ENCODE measurements around the gene SOAT2. TPM values are rescaled to one million over a fixed set of nuclear protein-coding genes. Genes with fewer than 3 reads are reported as not detected.

The SOAT2 gene
- polyA plus RNA-seq, 2 of the 4 experiments (the other 2 are of a cell fraction), result 0.09 to 0.14 TPM

DNA sequence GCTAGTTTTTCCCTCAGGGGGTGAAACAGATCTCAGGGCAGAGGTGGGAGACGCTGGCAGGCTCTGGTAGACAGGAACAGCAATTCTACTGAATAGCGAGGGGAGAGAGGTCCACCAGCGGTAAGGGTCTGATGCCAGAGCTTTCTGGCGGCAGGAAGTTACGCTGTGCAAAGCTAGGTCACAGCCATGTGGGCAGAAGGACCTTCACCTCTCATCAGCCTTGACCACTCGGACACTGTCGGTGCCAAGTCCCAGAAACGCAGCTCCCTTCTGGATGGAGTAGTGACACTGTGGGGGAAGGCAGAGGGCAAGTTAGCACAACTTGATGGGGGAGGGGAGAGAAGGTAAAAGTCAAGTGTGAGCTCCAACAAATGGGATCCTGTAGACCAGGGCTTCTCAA is 66.9 kb downstream of the SOAT2 start (continued):
- no peak for TF ChIP-seq MYC (IDR thresholded peaks at IDR 0.05; ENCODE audit: borderline replicate concordance, low read length)
- TF ChIP-seq, protein P1, sequence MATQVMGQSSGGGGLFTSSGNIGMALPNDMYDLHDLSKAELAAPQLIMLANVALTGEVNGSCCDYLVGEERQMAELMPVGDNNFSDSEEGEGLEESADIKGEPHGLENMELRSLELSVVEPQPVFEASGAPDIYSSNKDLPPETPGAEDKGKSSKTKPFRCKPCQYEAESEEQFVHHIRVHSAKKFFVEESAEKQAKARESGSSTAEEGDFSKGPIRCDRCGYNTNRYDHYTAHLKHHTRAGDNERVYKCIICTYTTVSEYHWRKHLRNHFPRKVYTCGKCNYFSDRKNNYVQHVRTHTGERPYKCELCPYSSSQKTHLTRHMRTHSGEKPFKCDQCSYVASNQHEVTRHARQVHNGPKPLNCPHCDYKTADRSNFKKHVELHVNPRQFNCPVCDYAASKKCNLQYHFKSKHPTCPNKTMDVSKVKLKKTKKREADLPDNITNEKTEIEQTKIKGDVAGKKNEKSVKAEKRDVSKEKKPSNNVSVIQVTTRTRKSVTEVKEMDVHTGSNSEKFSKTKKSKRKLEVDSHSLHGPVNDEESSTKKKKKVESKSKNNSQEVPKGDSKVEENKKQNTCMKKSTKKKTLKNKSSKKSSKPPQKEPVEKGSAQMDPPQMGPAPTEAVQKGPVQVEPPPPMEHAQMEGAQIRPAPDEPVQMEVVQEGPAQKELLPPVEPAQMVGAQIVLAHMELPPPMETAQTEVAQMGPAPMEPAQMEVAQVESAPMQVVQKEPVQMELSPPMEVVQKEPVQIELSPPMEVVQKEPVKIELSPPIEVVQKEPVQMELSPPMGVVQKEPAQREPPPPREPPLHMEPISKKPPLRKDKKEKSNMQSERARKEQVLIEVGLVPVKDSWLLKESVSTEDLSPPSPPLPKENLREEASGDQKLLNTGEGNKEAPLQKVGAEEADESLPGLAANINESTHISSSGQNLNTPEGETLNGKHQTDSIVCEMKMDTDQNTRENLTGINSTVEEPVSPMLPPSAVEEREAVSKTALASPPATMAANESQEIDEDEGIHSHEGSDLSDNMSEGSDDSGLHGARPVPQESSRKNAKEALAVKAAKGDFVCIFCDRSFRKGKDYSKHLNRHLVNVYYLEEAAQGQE (IDR thresholded peaks at IDR 0.05), result no peak
- no peak for TF ChIP-seq ZNF302 (CRISPR knock-in tag; IDR thresholded peaks at IDR 0.05)
- TF ChIP-seq FOXS1 (CRISPR knock-in tag; IDR thresholded peaks at IDR 0.05), result no peak
- TF ChIP-seq HOXB13 (CRISPR knock-in tag; IDR thresholded peaks at IDR 0.05; ENCODE audit: low read depth), result no peak

DNA sequence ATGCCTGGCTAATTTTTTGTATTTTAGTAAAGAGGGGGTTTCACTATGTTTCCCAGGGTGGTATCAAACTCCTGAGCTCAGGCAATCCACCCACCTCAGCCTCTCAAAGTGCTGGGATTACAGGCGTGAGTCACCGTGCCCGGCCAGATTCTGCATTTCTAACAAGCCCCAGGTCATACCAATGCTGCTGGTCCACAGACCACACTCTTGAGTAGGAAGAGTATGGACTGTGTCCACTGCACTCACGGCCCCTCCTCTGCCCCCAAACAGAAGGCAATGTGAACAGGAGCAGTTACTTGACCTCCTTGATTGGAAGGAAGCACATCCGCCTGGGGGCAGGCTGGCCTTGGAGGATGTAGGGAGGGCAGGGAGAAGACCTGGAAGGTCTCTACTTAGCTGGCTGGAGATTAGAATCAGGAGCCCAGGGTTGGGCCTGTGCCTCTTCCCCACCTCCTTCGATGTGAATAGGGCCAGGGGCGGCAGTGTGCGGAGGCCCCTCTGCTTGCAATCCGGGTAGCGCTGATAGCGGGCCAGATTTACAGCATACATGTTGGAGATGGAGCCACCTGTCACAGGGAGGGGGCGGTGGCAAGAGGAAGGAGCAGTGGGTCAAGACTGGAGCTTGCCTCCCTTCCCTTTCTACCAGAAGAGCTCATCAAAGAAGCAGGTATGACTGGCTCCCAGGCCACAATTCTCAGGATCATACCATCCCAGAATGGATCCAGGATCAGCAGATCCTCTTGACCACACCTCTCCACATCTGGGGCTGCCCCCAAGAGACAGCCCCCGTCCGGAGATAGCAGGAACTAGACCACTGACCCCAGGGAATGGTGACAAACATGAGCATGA is 67.8 kb downstream of the SOAT2 start:
- H3K27ac ChIP-seq, result peak overlapping the region; percentile 79
- ATAC-seq, result no peak
- ChIA-PET CTCF (interaction anchor here (0.6 to 36.2 kb wide), 6 partner anchors 9 to 105 kb away, joined by 3 to 646 read pairs (median 6); partner anchors contain the start of gene ITGB7), POLR2A (interaction anchor here (1.3 to 2.6 kb wide), 2 partner anchors 10 to 125 kb away, joined by 3 to 13 read pairs; partner anchors contain the start of genes CSAD, PFDN5 and ZNF740)
- no peak overlapping the region for H3K4me3 ChIP-seq
- FAIRE-seq, result no peak
- DNase-seq (ENCODE audit: low read depth in 1 of 2, low spot score in 1 of 2), result no peak
- H3K9me3 ChIP-seq, result no peaks in the 10 kb centered on the region
- H3K4me2 ChIP-seq, result peak overlapping the region; percentile 62
- TF ChIP-seq POLR2A (IDR thresholded peaks at IDR 0.05; ENCODE audit: low read length), result no peak
- no peak for TF ChIP-seq GATA3 (IDR thresholded peaks at IDR 0.05; ENCODE audit: borderline replicate concordance)
- no peak for TF ChIP-seq CHD2 (IDR thresholded peaks at IDR 0.05; ENCODE audit: low read length, partially characterized antibody)
- no peak for TF ChIP-seq KDM1A (IDR thresholded peaks at IDR 0.05; ENCODE audit: low read depth)
- TF ChIP-seq, protein P2, sequence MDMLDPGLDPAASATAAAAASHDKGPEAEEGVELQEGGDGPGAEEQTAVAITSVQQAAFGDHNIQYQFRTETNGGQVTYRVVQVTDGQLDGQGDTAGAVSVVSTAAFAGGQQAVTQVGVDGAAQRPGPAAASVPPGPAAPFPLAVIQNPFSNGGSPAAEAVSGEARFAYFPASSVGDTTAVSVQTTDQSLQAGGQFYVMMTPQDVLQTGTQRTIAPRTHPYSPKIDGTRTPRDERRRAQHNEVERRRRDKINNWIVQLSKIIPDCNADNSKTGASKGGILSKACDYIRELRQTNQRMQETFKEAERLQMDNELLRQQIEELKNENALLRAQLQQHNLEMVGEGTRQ (IDR thresholded peaks at IDR 0.05), result no peak
- TF ChIP-seq, protein P3, sequence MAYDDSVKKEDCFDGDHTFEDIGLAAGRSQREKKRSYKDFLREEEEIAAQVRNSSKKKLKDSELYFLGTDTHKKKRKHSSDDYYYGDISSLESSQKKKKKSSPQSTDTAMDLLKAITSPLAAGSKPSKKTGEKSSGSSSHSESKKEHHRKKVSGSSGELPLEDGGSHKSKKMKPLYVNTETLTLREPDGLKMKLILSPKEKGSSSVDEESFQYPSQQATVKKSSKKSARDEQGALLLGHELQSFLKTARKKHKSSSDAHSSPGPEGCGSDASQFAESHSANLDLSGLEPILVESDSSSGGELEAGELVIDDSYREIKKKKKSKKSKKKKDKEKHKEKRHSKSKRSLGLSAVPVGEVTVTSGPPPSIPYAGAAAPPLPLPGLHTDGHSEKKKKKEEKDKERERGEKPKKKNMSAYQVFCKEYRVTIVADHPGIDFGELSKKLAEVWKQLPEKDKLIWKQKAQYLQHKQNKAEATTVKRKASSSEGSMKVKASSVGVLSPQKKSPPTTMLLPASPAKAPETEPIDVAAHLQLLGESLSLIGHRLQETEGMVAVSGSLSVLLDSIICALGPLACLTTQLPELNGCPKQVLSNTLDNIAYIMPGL (CRISPR knock-in tag; IDR thresholded peaks at IDR 0.05; ENCODE audit: borderline replicate concordance), result no peak
- no peak for TF ChIP-seq TP53 (CRISPR knock-in tag; IDR thresholded peaks at IDR 0.05)
- no peak for TF ChIP-seq RCOR1 (IDR thresholded peaks at IDR 0.05; ENCODE audit: low read depth, low read length)
- no peak for TF ChIP-seq ZC3H11A (IDR thresholded peaks at IDR 0.05)
- TF ChIP-seq CBX8 (IDR thresholded peaks at IDR 0.05), result no peak
- TF ChIP-seq ESRRA (IDR thresholded peaks at IDR 0.05; ENCODE audit: borderline replicate concordance, low read length), result no peak
- TF ChIP-seq, protein P4, sequence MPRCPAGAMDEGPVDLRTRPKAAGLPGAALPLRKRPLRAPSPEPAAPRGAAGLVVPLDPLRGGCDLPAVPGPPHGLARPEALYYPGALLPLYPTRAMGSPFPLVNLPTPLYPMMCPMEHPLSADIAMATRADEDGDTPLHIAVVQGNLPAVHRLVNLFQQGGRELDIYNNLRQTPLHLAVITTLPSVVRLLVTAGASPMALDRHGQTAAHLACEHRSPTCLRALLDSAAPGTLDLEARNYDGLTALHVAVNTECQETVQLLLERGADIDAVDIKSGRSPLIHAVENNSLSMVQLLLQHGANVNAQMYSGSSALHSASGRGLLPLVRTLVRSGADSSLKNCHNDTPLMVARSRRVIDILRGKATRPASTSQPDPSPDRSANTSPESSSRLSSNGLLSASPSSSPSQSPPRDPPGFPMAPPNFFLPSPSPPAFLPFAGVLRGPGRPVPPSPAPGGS (IDR thresholded peaks at IDR 0.05), result no peak
- TF ChIP-seq MYC (IDR thresholded peaks at IDR 0.05; ENCODE audit: borderline replicate concordance, low read length), result no peak
- no peak for TF ChIP-seq ZFP36 (IDR thresholded peaks at IDR 0.05; ENCODE audit: borderline replicate concordance, partially characterized antibody)
- TF ChIP-seq ZSCAN20 (CRISPR knock-in tag; IDR thresholded peaks at IDR 0.05), result no peak
- no peak for TF ChIP-seq EHMT2 (IDR thresholded peaks at IDR 0.05; ENCODE audit: low read depth)
- TF ChIP-seq EHF (CRISPR knock-in tag; IDR thresholded peaks at IDR 0.05), result no peak
- TF ChIP-seq CEBPB (IDR thresholded peaks at IDR 0.05), result no peak
- peaks cover 63% of the 10 kb centered on the region for H3K4me1 ChIP-seq
- 81% methylated on average over 12 of the region's 14 CpGs for whole genome bisulfite sequencing (ENCODE audit: missing lambda C conversion rate)
